SK-N-MC (cell line): Measurements from ENCODE around the gene LINC01488.

Experiments used
- DNase-seq: peaks from one replicate; pipeline ENCODE4 v3.0.0-alpha.2; 2011; ENCODE audit warnings: low read depth, low spot score
- H3K27ac ChIP-seq: fragments of 200-600 bp; sonication (generic); 2 replicates; pipeline ENCODE4 v1.5.1; 2016; ENCODE audit warnings: mixed run types
- H3K36me3 ChIP-seq: fragments of 200-600 bp; sonication (generic); 2 replicates; pipeline ENCODE4 v1.6.1; 2017; ENCODE audit warnings: antibody characterized with exemption, low read length, mixed read lengths; ENCODE audit not compliant: insufficient read depth
- H3K4me3 ChIP-seq: fragments of 200-600 bp; sonication (generic); 2 replicates; pipeline ENCODE4 v1.5.1; 2016
- H3K9ac ChIP-seq: fragments of 200-600 bp; sonication (generic); 2 replicates; pipeline ENCODE4 v1.8.0; 2017; ENCODE audit warnings: mixed run types, mixed read lengths; ENCODE audit not compliant: insufficient read length
- H3K9me3 ChIP-seq: fragments of 200-600 bp; sonication (generic); 2 replicates; pipeline ENCODE4 v1.6.1; 2017; ENCODE audit warnings: low read depth, mild to moderate bottlenecking, antibody characterized with exemption, low read length, moderate library complexity, mixed read lengths
- EZH2 ChIP-seq: fragments of 200-600 bp; sonication (generic); IDR thresholded peaks from one replicate; pipeline ENCODE4 v1.6.1; 2017; ENCODE audit warnings: antibody characterized with exemption
- FOXP2 ChIP-seq: optimal IDR thresholded peaks from 2 replicates; pipeline ENCODE3; 2011; ENCODE audit warnings: mild to moderate bottlenecking, moderate library complexity; ENCODE audit not compliant: insufficient read depth; ENCODE audit errors: extremely low read length, control extremely low read depth
- POLR2AphosphoS5 ChIP-seq: IDR thresholded peaks from 2 replicates; pipeline ENCODE4 v1.6.1; 2012; ENCODE audit warnings: mild to moderate bottlenecking, low read depth, low read length, borderline replicate concordance

LINC01488 gene

GRCh38 chr11:69461272-69461962, 20.0 kb upstream of the LINC01488 start:
- Histone ChIP-seq H3K27ac (no peak overlapping the region), H3K36me3 (no peaks in the 10 kb centered on the region), H3K4me3 (no peak overlapping the region), H3K9ac (no peak overlapping the region), H3K9me3 (no peaks in the 10 kb centered on the region)
- DNase-seq: no peak
- TF ChIP-seq FOXP2 (no peak), EZH2 (no peak), POLR2AphosphoS5 (no peak)

- no peak for TF ChIP-seq FOXP2
- no peak for TF ChIP-seq POLR2AphosphoS5
- TF ChIP-seq EZH2: no peak
- DNase-seq: no peak
- H3K4me3 ChIP-seq: no peak overlapping the region
- H3K9ac ChIP-seq: no peak overlapping the region
- no peak overlapping the region for H3K27ac ChIP-seq
- H3K36me3 ChIP-seq: no peaks in the 10 kb centered on the region
- no peaks in the 10 kb centered on the region for H3K9me3 ChIP-seq
These were observed 19.1 kb upstream of the LINC01488 start for GRCh38 chr11:69462106-69462951.

- Histone ChIP-seq H3K9me3 (no peaks in the 10 kb centered on the region), H3K36me3 (no peaks in the 10 kb centered on the region), H3K9ac (no peak overlapping the region), H3K4me3 (no peak overlapping the region), H3K27ac (no peak overlapping the region)
- TF ChIP-seq FOXP2 (no peak), EZH2 (no peak), POLR2AphosphoS5 (no peak)
- no peak for DNase-seq
These were observed 18.1 kb upstream of the LINC01488 start for GRCh38 chr11:69463181-69463994.

- no peak overlapping the region for H3K9ac ChIP-seq
These were observed 17.2 kb upstream of the LINC01488 start for GRCh38 chr11:69463995-69464960.

GRCh38 chr11:69465236-69466000, 16.0 kb upstream of the LINC01488 start:
- no peak overlapping the region for H3K4me3 ChIP-seq
- H3K9me3 ChIP-seq: no peaks in the 10 kb centered on the region
- no peak for TF ChIP-seq FOXP2
- no peak for TF ChIP-seq EZH2
- TF ChIP-seq POLR2AphosphoS5: no peak
- no peaks in the 10 kb centered on the region for H3K36me3 ChIP-seq
- no peak overlapping the region for H3K27ac ChIP-seq
- DNase-seq: no peak
- no peak overlapping the region for H3K9ac ChIP-seq

More at GRCh38 chr11:69463995-69464960, 17.2 kb upstream of the LINC01488 start:
- no peaks in the 10 kb centered on the region for H3K9me3 ChIP-seq
- H3K27ac ChIP-seq: no peak overlapping the region
- H3K4me3 ChIP-seq: no peak overlapping the region
- TF ChIP-seq FOXP2: no peak
- no peak for TF ChIP-seq EZH2
- no peak for TF ChIP-seq POLR2AphosphoS5
- no peak for DNase-seq
- no peaks in the 10 kb centered on the region for H3K36me3 ChIP-seq

- Histone ChIP-seq H3K9me3 (no peaks in the 10 kb centered on the region), H3K9ac (no peak overlapping the region), H3K27ac (no peak overlapping the region), H3K4me3 (no peak overlapping the region), H3K36me3 (no peaks in the 10 kb centered on the region)
- TF ChIP-seq POLR2AphosphoS5: no peak
- no peak for TF ChIP-seq EZH2
- no peak for TF ChIP-seq FOXP2
- DNase-seq: no peak
These were observed 15.4 kb upstream of the LINC01488 start for GRCh38 chr11:69466039-69466438.

GRCh38 chr11:69467196-69467595, 14.3 kb upstream of the LINC01488 start:
- Histone ChIP-seq H3K4me3 (no peak overlapping the region), H3K27ac (no peak overlapping the region), H3K9me3 (no peaks in the 10 kb centered on the region), H3K36me3 (no peaks in the 10 kb centered on the region), H3K9ac (no peak overlapping the region)
- DNase-seq: no peak
- no peak for TF ChIP-seq POLR2AphosphoS5
- TF ChIP-seq FOXP2: no peak
- no peak for TF ChIP-seq EZH2
